HG02943 (cell line): ENCODE data around the gene CSNK1D.

Source experiments
- ATAC-seq: cut with Tn5 transposase; IDR thresholded peaks from one replicate; pipeline ENCODE4 v1.9.1; 2021; ENCODE audit warnings: mild to moderate bottlenecking, low read depth, moderate library complexity; ENCODE audit not compliant: unreplicated experiment

The CSNK1D gene

DNA sequence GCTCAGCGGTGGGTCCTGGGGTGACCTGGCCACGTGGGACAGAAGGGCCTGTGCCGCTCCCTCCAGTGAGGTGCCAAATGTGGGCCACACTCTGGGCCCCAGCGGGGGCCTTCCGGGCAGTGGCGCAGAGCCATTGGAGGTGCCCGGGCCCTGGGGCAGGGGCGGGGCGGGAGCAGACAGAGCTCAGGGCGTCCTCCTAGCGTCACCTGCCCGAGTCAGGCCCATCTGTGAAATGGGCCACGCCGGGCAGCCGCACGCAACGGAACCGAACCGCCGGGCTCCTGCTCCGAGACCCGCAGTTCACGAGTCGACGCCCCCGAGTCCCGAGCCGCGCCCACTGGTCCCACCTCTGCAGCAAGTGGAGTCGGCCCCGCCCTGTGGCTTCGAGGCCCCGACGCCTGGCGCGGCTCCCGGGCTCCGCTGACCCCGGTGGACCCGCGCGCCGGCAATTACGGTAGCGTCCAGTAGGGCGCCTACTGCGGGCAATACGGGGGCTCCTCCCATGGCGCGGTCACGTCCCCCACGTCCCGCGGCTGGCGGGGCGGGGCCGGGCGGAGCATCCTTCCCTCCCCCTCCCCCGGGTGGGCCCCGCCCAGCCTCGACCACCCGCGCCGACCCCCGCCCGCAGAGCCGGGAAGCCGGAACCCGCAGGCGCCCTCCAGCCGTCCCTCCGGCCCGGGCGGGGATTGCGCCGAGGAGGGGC is 42.7 kb downstream of the CSNK1D start:
- ATAC-seq: no peak

DNA sequence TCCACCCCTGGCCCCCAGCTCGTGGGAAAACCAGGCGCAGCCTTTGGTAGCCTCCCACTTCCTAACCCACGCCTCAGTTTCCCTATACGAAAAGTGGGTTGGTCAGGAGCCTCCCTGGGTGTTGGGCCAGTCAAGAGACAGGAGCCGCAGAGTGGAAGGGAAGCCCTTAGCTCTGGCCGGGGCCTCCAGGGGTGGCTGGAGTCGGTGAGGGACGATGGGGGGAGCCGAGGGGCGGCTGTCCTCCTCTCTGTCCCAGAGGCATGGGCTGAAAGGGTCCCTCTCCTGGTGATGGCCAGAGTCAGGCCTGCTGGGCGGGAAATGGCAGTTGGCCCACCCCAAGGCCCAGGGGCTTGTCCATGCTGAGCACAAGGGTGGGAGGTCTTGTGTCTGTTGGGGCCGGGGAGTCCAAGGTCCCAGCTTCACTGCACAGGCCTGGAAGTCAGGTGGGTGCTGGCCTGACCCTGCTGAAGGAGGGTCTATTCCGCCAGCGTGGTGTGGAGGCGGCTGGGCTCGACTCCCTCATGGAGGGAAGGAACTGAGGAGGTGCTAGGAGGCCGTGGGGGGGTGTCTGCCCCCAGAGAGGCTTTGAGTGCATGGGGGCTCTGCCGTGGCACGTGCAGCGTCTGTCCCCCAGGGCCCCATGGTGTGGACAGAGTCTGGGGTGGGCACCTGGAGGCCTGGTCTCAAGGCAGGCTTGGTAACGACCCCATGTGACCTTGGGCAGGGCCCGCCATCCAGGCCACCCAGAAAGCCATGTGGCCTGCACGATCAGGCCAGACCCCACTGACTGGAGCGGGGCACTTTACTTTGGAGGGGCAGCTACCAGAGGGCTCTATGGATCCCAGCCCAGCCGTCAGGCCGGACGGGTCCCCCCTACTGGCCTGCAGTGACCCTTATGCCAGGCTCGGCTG is 43.5 kb downstream of the CSNK1D start:
- ATAC-seq: no peak

DNA sequence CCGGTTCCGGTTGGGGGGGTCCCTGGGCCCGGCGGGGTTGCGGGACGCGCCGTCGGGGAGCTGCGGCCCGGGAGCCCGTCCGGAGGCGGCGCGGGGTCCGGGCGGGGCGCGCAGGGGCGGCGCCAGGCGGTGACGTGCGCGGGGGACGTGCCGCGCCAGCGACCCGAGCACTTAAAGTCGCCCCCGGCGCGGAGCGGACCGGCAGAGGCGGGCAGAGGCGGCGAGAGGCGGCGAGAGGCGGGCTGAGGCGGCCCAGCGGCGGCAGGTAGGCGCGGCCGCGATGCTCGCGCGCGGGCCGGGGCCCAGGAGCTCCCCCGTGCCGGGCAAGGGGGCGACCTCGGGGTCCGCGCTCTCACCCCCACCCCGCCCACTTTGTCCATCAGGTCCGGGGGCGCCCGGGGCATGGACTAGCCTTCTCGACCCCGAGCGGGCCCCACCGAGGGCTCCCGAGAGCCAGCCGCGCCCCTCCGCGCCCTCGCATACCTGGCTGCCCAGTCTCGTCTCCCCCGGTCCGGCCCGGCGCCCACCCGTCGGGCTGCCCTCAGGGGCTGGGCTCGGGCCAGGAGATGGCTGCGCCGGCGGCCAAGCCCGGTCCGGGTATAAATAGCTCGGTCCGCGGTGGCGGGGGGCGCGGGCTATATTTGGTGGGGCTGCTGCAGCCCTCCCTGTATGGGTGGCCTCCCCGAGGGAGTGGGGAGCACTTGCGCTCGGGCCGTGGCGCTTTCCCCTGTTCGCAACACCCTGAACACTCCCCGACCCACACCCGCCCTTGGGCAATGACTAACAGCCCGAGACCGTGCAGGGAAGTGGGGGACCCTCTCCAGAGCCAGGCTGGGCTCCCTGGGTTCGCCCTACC is 44.4 kb downstream of the CSNK1D start, which contains the start of gene SLC16A3:
Gene SLC16A3, plus strand, starts transcription at position 201 of the 856 bp plus-strand sequence. CDS start 6,967 bp downstream, outside the sequence.
- ATAC-seq: peak; percentile 41

DNA sequence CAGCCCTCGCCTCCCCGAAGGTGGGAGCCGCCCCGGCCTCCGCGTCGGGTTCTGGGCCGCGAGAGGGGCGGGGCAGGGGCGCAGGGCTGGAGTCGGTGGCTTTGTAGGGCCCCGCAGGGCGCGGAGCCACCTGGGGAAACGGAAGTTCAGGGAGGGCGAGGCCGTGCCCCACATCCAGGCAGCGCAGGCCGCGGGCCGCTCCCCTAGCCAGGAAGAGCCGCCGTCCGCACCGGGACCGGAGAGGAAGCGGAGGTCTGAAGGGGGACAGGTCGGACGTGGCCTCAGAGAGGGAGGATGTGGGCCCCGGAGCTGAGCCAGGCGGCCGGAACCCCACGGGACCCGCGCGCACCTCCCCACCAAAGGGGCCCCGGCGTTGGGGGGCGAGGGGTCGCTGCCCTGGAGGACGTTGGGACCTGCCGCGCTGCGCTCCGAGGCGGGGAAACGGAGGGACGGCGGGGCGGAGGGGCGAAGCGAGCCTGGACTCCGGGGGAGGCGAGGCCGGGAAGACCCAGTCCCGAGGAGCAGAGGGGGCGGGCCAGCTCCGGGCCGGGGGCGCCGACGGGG is 45.1 kb downstream of the CSNK1D start:
- no peak for ATAC-seq

DNA sequence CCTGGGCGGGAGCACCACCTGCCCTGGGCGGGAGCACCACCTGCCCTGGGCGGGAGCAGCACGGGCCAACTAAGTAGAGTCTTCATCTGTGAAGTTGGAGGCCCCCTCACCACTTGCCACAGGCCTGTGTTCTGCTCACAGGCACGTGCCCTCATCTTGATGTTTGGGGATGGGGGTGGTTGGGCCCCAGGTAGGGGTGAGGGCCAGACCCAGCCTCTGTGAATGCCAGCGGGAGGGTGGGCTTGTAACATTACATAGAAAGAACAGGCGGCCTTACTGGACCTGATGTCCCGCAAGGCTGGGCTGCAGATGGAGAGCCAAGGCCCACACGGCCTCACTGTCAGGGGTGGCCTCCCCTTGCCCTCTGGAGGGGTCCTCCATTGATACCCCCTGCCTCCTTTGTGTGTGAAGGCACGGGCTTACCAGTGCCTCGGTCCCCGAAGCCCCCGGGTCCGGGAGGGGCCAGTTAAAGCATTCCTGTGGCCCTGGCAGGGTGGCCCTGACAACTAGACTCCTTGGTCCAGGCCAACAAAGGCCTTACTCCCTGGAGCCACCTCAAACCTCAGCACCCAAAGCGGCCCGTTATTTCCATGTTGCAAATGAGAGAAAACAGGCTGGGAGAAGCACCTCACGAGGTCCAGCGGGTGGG is 45.7 kb downstream of the CSNK1D start:
- no peak for ATAC-seq

DNA sequence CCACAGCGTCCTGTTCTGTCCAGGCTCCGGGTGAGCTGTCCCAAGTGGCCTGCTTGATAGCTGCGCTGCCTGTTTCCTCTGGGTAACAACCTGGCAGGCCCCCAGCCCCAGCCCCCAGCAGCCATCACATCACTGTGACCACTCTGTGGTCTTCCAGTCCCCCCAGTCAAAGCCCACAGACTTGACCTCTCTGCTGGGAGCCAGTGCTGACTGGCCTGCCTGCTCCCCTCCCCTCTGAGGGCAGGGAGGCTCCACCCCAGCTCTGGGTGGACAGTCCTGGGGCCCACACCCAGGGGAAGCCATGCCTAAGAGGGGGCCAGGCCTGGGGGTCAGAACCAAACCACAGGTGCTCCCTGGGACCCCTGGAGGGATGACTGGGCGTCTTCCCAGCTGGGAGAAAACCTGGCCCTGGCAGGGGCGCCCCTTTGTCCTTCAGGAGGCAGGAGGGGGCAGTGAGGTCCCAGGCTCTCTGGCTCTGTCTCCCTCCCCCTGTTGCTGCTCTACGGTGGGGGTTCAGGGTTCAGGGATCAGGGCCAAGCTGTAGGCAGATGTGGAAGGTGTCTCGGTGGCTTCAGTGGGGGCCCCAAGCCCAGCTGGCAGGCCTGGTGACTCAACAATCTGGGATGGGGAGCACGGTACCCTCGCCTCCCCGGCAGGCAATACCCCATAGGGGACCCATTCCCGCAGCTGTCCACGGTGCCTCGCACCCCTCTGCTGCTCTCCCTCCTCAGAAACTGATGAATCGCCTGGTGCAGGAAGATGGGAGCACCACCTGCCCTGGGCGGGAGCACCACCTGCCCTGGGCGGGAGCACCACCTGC is 46.5 kb downstream of the CSNK1D start:
- ATAC-seq: no peak

DNA sequence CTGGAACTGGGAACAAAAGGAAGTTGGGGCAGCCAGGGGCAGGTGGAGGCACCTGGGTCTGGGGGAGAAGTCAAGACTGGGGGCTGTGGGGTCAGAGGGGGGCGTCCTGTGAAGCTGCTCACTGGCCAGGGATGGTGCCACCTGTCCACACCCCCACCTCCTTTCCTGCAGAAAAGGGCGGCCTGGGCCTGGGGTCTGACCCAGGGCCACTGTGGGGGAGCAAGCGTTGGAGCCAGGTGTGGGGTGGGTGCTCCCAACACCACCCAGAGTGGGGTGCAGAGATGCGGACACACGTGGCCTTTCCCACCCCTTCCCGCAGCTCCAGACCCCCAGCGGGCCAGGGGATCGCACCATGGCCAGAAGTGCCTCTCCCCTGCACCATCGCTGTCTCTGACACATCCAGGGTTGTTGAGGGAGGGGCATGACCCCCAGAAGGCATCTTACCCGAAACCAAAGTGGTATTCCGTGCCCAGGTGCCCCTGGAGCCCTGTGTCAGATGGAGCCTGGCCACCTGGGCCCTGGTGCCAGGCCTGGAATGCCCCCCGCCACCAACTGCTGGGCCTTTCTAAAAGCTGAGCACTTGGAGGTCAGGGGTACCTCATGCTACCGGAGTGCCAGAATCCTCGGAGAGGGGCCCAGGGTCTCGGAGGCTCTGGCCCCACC is 47.2 kb downstream of the CSNK1D start:
- no peak for ATAC-seq

DNA sequence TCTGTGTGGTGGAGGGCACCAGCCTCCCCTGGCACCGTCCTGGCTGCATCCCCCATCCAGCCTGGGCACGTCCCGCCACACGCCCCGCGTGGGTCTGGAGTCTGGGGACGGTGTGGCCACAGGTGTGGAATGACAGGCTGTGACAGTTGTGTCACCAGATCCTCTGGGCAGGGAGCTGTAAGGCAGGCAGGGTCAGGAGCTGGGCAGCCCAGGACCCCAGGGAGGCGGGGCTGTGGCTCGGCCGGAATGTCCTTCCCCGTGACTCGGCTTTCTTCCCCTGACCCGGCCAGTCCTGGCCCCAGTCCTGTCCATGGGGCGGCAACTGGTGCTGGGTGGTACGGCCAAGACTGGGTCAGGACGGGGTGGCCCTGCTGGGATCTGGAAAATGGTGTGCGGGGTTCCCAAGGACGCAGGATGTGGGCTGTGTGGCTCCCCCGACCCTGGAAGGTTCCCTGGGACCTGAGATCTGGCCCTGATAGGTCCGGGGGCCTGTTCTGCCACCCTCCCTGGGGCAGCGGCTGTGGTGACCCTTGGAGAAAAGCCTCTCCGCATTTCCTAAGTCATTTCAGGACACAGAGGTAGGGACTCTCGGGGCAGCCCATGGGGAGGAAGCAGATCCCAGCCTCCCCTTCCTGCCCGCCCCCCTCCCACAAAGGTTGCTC is 48.0 kb downstream of the CSNK1D start:
- no peak for ATAC-seq

DNA sequence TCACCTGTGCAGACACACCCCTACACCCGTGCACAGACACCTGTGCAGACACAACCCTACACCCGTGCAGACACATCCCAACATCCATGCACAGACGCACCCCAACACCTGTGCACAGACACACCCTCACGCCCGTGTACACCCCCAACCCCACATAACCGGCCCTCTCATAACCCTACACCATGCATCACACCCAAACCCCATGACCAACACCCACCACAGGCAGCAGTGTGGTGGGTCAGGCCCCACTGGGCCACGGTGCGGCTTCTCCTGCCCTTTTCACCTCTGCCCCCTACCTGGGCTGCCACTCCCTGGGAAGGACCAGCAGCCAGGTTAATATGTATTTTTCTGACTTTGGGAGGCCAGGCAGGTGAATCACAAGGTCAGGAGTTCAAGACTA is 48.8 kb downstream of the CSNK1D start:
- ATAC-seq: no peak

DNA sequence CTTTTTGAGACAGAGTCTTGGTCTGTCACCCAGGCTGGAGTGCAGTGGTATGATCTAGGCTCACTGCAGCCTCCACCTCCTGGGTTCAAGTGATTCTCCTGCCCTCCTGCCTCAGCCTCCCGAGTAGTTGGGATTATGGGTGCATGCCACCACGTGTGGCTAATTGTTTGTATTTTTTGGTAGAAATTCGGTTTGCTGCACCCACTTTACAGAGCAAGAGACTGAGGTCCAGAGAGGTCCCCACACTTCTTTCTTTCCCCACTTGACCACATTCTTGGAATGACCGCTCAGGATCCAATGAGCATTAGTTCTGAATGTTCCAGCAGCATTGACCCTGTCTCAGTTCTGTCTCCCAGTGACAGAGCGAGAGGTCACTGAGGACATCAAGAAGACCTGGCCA is 50.0 kb downstream of the CSNK1D start:
- ATAC-seq: no peak

DNA sequence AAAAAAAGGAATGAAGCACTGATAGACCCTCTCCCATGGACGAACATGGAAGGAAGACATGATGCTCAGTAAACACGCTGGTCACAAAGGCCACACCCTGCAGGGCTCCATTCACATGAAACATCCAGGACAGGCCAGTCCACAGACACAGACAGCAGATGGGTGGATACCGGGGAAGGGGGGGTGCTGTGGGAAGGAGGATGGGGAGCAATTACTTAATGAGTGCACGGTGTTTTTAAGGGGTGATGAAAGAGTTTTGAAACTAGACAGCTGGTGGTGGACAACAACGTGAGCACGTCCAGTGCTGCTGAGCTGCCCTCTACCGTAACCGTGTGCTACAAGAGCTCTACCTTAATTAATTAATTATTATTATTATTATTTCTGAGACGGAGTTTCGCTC is 50.7 kb downstream of the CSNK1D start:
- no peak for ATAC-seq

DNA sequence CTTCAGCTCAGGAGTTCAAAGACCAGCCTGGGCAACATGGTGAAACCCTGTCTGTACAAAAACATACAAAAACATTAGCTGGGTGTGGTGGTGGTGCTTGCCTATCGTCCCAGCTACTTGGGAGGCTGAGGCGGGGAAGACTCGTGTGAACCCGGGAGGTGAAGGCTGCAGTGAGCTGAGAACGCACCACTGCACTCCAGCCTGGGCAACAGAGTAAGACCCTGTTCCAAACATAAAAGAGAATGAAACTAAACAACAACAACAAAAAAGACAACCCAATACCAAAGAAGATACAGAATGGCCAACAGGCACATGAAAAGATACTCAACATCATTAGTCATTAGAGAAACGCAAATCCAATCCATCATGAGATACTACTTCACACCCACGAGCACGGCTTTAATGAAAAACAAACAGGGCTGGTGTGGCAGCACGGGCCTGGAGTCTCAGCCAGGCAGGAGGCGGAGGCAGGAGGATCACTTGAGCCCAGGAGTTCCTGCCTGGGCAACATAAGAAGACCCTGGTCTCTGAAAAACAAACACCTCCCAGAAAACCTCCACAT is 52.1 kb downstream of the CSNK1D start:
- ATAC-seq: no peak

DNA sequence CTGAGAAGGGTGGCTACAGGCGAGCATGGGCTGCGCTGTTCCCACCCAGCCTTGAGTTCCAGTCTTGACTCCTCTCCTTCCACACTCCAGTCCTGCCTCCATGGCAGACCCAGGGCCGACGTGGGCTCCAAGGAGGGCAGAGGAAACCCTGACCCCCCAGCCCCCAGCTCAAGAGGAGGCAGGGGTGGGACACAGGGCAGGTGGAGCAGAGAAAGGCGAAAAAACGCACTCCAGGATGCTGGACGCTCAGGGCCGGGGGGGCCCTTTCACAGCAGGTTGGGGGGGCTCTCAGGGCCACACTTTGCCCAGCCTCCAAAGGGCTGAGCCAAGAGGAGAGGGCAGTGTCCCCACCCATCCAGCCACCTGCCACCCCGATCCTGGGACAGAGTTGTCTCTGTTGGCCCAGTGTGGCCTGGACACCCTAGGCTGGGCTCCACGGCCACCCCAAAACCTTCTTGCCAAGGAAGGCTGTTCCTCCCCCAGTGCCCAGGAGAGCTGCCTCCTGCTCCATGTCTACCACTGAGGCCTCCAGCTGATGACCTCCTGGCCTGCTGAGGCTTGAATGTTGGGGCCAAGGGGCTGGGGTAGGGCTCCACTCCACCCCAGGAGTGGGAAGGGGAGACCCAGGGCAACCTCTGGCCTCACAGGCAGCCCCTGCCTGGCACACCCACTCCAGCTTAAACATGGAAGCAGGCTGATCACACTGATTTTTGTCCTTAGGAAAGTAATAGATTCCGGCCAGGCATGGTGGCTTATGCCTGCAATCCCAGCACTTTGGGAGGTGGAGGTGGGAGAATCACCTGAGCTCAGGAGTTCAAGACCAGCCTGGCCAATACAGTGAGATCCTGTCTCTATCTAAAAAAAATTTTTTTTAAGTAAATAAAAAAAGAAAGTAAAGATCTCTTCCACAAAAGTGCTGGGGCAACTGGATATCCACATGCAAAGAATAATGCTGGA is 53.5 kb downstream of the CSNK1D start:
- ATAC-seq: no peak

DNA sequence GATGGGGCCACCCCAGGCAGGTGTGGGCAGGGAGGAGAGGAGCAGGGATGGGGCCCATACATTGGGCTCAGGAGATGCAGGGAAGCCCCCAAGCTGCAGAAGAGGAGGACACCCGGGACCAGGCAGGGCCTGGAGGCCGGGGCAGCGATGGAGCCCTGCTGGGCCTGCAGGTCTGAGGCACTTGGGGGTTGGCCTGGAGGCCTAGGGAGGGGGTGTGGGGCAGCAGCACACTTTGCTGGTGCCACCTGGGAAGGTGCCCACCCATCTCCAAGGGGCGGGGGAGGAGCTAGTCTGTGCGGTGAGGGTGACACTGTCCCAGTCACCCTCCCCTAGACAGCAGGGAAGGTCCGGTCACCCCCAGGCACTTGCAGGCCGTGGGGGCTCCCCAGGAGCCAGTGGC is 54.4 kb downstream of the CSNK1D start:
- ATAC-seq: no peak

DNA sequence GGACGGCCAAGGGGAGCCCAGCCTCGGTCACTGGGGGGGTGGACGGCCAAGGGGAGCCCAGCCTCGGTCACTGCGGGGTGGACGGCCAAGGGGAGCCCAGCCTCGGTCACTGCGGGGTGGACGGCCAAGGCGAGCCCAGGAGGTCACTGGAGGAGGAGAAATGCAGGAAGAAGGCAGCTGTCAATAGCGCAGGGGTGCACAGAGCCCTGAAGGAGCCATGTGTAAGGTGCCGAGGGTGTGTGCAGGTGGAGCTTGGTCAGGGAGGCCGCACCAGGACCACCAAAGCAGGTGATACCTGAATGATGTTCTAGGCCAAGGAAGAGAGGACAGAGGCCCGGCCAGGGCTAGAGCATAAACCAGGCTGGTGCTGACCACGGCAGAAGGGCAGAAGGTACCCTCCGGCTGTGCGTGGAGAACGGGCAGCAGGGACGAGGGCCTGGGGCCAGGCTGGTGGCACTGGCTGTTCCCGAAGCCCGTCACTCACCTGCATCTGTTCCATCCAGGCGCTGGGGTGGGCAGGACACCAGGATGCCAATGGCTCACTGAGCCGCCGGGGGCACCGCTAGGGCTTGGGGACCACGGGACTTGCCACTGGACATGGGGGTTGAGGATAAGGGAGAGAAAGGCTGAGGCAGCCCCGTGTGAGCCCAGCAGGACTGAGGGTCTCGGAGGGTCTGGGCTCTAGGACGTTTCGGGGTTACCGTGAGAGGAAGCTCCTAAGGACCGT is 55.0 kb downstream of the CSNK1D start:
- no peak for ATAC-seq
